DOHH2 (cell line): ENCODE results near the gene IGFBP2.

Experiments
- H3F3A ChIP-seq: fragments of 200-600 bp; sonication (generic), shearing (Covaris generic); 2 replicates; pipeline ENCODE4 v1.6.0; 2016; ENCODE audit warnings: antibody characterized with exemption, mild to moderate bottlenecking; ENCODE audit not compliant: control insufficient read depth, insufficient read depth
- H3K27ac ChIP-seq: fragments of 200-600 bp; sonication (generic); 2 replicates; pipeline ENCODE4 v1.5.1; 2014; ENCODE audit warnings: low read depth, mild to moderate bottlenecking, low read length, moderate library complexity
- H3K27me3 ChIP-seq: fragments of 200-600 bp; sonication (generic); 2 replicates; pipeline ENCODE4 v1.6.1; 2014; ENCODE audit warnings: mild to moderate bottlenecking, low read length, mixed read lengths; ENCODE audit not compliant: control insufficient read depth
- H3K36me3 ChIP-seq: fragments of 200-600 bp; sonication (generic); 2 replicates; pipeline ENCODE4 v1.6.1; 2014; ENCODE audit warnings: mild to moderate bottlenecking, low read length, moderate library complexity, mixed read lengths; ENCODE audit not compliant: control insufficient read depth
- H3K4me1 ChIP-seq: fragments of 200-600 bp; sonication (generic); 2 replicates; pipeline ENCODE4 v1.6.1; 2014; ENCODE audit warnings: mild to moderate bottlenecking, low read length, mixed read lengths; ENCODE audit not compliant: control insufficient read depth
- H3K4me2 ChIP-seq: fragments of 200-600 bp; sonication (generic); 2 replicates; pipeline ENCODE4 v1.6.0; 2014; ENCODE audit warnings: mild to moderate bottlenecking, low read length, moderate library complexity
- H3K4me3 ChIP-seq: fragments of 200-600 bp; sonication (generic); 2 replicates; pipeline ENCODE4 v1.5.1; 2014; ENCODE audit warnings: mild to moderate bottlenecking, low read length, mixed read lengths
- H3K79me2 ChIP-seq: fragments of 200-600 bp; sonication (generic); 2 replicates; pipeline ENCODE4 v1.6.1; 2014; ENCODE audit warnings: mild to moderate bottlenecking, low read length, mixed read lengths; ENCODE audit not compliant: control insufficient read depth
- H3K9me2 ChIP-seq: fragments of 200-600 bp; sonication (generic); replicated peaks from 2 replicates; pipeline ENCODE4 v1.6.1; 2014; ENCODE audit warnings: mild to moderate bottlenecking, low read length, mixed read lengths; ENCODE audit not compliant: control insufficient read depth
- H3K9me3 ChIP-seq: fragments of 200-600 bp; sonication (generic); 2 replicates; pipeline ENCODE4 v1.6.1; 2014; ENCODE audit warnings: antibody characterized with exemption, low read length, mixed read lengths; ENCODE audit not compliant: control insufficient read depth, insufficient read depth
- H4K20me1 ChIP-seq: fragments of 200-600 bp; sonication (generic); 2 replicates; pipeline ENCODE4 v1.6.0; 2014; ENCODE audit warnings: low read depth, mild to moderate bottlenecking, antibody characterized with exemption, low read length, moderate library complexity; ENCODE audit not compliant: control insufficient read depth, insufficient read depth
- EZH2phosphoT487 ChIP-seq: fragments of 200-600 bp; sonication (generic); IDR thresholded peaks from 2 replicates; pipeline ENCODE4 v1.6.1; 2017; ENCODE audit warnings: borderline replicate concordance, mild to moderate bottlenecking, antibody characterized with exemption, low read length, moderate library complexity, mixed read lengths
- TF ChIP-seq, protein P1 (sequence below): fragments of 200-600 bp; sonication (generic); IDR thresholded peaks from one replicate; pipeline ENCODE4 v1.5.1; 2014; ENCODE audit warnings: antibody characterized with exemption, mild to moderate bottlenecking, low read depth, low read length; ENCODE audit not compliant: poor library complexity, severe bottlenecking

IGFBP2 gene

DNA sequence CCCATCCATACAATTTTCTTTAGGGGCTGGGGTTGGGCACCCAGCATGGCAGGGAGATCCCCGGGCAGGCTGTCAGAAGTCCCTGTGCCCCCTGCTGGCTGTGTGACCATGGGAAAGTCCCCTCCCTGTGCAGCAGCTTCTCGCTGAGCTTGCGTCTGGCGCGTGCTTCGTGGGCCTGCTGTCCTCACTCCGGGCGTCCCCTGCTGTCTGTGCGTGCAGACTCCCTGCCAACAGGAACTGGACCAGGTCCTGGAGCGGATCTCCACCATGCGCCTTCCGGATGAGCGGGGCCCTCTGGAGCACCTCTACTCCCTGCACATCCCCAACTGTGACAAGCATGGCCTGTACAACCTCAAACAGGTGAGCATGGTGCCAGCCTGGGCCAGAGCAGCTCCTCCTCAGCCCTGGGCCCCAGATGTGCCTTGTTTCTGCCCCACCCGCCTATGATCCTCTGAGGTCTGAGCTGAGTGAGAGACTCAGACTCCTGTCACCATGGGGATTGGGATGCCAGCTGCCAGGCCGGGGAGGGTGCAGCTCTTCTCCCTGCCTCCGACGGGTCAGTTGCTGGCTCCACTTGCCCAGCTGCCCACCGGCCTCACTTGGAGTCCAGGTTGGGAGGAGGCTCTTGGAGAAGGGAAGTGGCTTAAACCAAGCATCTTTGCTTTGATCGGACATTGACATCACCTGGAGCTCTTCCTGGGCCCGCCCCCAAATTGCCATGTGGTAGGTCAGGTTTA lies 28.6 kb downstream of the IGFBP2 start:
- Histone ChIP-seq H3K4me2 (no peak overlapping the region), H3K9me3 (no peaks in the 10 kb centered on the region), H3K36me3 (no peaks in the 10 kb centered on the region), H3K9me2 (no peaks in the 10 kb centered on the region), H3K4me1 (peaks cover 21% of the 10 kb centered on the region), H3K79me2 (no peaks in the 10 kb centered on the region), H3K4me3 (no peak overlapping the region), H3F3A (no peaks in the 10 kb centered on the region), H3K27me3 (peaks cover 3% of the 10 kb centered on the region; the same call in 1 of the 2 replicates), H3K27ac (no peak overlapping the region), H4K20me1 (no peaks in the 10 kb centered on the region)
- TF ChIP-seq, protein P1, sequence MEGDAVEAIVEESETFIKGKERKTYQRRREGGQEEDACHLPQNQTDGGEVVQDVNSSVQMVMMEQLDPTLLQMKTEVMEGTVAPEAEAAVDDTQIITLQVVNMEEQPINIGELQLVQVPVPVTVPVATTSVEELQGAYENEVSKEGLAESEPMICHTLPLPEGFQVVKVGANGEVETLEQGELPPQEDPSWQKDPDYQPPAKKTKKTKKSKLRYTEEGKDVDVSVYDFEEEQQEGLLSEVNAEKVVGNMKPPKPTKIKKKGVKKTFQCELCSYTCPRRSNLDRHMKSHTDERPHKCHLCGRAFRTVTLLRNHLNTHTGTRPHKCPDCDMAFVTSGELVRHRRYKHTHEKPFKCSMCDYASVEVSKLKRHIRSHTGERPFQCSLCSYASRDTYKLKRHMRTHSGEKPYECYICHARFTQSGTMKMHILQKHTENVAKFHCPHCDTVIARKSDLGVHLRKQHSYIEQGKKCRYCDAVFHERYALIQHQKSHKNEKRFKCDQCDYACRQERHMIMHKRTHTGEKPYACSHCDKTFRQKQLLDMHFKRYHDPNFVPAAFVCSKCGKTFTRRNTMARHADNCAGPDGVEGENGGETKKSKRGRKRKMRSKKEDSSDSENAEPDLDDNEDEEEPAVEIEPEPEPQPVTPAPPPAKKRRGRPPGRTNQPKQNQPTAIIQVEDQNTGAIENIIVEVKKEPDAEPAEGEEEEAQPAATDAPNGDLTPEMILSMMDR: peak; percentile 43
- no peak for TF ChIP-seq EZH2phosphoT487

DNA sequence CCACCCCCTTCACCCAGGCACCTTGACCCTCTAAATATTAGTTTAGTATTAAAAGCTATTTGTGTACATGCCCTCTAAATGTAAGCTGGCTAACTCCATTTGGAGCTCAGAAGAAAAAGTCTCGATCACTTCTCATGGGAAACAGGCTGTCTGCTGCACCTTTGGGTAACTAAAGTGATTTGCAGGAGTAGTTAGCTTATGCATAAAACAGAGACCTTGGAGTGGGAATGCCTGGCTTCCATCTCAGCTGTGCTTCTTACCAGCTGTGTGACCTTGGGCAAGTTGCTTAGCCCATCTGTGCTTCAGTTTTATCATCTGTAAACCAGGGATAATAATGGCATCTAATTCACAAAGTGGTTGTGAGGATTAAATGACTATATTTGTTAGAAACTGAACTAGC lies 29.9 kb downstream of the IGFBP2 start:
- Histone ChIP-seq H3F3A (no peaks in the 10 kb centered on the region), H3K79me2 (no peaks in the 10 kb centered on the region), H3K9me3 (no peaks in the 10 kb centered on the region), H3K36me3 (no peaks in the 10 kb centered on the region), H4K20me1 (no peaks in the 10 kb centered on the region), H3K27ac (no peak overlapping the region), H3K4me2 (no peak overlapping the region), H3K4me3 (no peak overlapping the region), H3K27me3 (0 out of 2 replicates have a peak, but pooled peaks cover 3% of the 10 kb centered on the region), H3K9me2 (no peaks in the 10 kb centered on the region), H3K4me1 (peaks cover 21% of the 10 kb centered on the region)
- TF ChIP-seq, protein P1: no peak
- no peak for TF ChIP-seq EZH2phosphoT487

DNA sequence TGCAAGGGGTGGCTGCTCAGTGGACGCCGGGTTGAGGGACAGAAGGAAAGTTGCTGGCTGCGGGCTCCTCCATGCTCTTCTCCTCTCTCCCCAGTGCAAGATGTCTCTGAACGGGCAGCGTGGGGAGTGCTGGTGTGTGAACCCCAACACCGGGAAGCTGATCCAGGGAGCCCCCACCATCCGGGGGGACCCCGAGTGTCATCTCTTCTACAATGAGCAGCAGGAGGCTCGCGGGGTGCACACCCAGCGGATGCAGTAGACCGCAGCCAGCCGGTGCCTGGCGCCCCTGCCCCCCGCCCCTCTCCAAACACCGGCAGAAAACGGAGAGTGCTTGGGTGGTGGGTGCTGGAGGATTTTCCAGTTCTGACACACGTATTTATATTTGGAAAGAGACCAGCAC lies 30.6 kb downstream of the IGFBP2 start:
- no peaks in the 10 kb centered on the region for H4K20me1 ChIP-seq
- H3K4me3 ChIP-seq: no peak overlapping the region
- no peak overlapping the region for H3K27ac ChIP-seq
- no peaks in the 10 kb centered on the region for H3F3A ChIP-seq
- H3K9me2 ChIP-seq: no peaks in the 10 kb centered on the region
- peaks cover 21% of the 10 kb centered on the region for H3K4me1 ChIP-seq
- no peak overlapping the region for H3K4me2 ChIP-seq
- 0 out of 2 replicates have a peak, but pooled peaks cover 3% of the 10 kb centered on the region for H3K27me3 ChIP-seq
- no peaks in the 10 kb centered on the region for H3K36me3 ChIP-seq
- TF ChIP-seq EZH2phosphoT487: no peak
- TF ChIP-seq, protein P1: no peak
- no peaks in the 10 kb centered on the region for H3K9me3 ChIP-seq
- no peaks in the 10 kb centered on the region for H3K79me2 ChIP-seq
